DOHH2 (cell line): Measurements from ENCODE around the gene CNTN5.

Experiments
- H3F3A ChIP-seq: fragments of 200-600 bp; sonication (generic), shearing (Covaris generic); 2 replicates; pipeline ENCODE4 v1.6.0; 2016; ENCODE audit warnings: antibody characterized with exemption, mild to moderate bottlenecking; ENCODE audit not compliant: control insufficient read depth, insufficient read depth
- H3K27ac ChIP-seq: fragments of 200-600 bp; sonication (generic); 2 replicates; pipeline ENCODE4 v1.5.1; 2014; ENCODE audit warnings: low read depth, mild to moderate bottlenecking, low read length, moderate library complexity
- H3K27me3 ChIP-seq: fragments of 200-600 bp; sonication (generic); 2 replicates; pipeline ENCODE4 v1.6.1; 2014; ENCODE audit warnings: mild to moderate bottlenecking, low read length, mixed read lengths; ENCODE audit not compliant: control insufficient read depth
- H3K36me3 ChIP-seq: fragments of 200-600 bp; sonication (generic); 2 replicates; pipeline ENCODE4 v1.6.1; 2014; ENCODE audit warnings: mild to moderate bottlenecking, low read length, moderate library complexity, mixed read lengths; ENCODE audit not compliant: control insufficient read depth
- H3K4me1 ChIP-seq: fragments of 200-600 bp; sonication (generic); 2 replicates; pipeline ENCODE4 v1.6.1; 2014; ENCODE audit warnings: mild to moderate bottlenecking, low read length, mixed read lengths; ENCODE audit not compliant: control insufficient read depth
- H3K4me2 ChIP-seq: fragments of 200-600 bp; sonication (generic); 2 replicates; pipeline ENCODE4 v1.6.0; 2014; ENCODE audit warnings: mild to moderate bottlenecking, low read length, moderate library complexity
- H3K4me3 ChIP-seq: fragments of 200-600 bp; sonication (generic); 2 replicates; pipeline ENCODE4 v1.5.1; 2014; ENCODE audit warnings: mild to moderate bottlenecking, low read length, mixed read lengths
- H3K79me2 ChIP-seq: fragments of 200-600 bp; sonication (generic); 2 replicates; pipeline ENCODE4 v1.6.1; 2014; ENCODE audit warnings: mild to moderate bottlenecking, low read length, mixed read lengths; ENCODE audit not compliant: control insufficient read depth
- H3K9me2 ChIP-seq: fragments of 200-600 bp; sonication (generic); replicated peaks from 2 replicates; pipeline ENCODE4 v1.6.1; 2014; ENCODE audit warnings: mild to moderate bottlenecking, low read length, mixed read lengths; ENCODE audit not compliant: control insufficient read depth
- H3K9me3 ChIP-seq: fragments of 200-600 bp; sonication (generic); 2 replicates; pipeline ENCODE4 v1.6.1; 2014; ENCODE audit warnings: antibody characterized with exemption, low read length, mixed read lengths; ENCODE audit not compliant: control insufficient read depth, insufficient read depth
- H4K20me1 ChIP-seq: fragments of 200-600 bp; sonication (generic); 2 replicates; pipeline ENCODE4 v1.6.0; 2014; ENCODE audit warnings: low read depth, mild to moderate bottlenecking, antibody characterized with exemption, low read length, moderate library complexity; ENCODE audit not compliant: control insufficient read depth, insufficient read depth
- CTCF ChIP-seq: fragments of 200-600 bp; sonication (generic); IDR thresholded peaks from one replicate; pipeline ENCODE4 v1.5.1; 2014; ENCODE audit warnings: antibody characterized with exemption, mild to moderate bottlenecking, low read depth, low read length; ENCODE audit not compliant: poor library complexity, severe bottlenecking
- EZH2phosphoT487 ChIP-seq: fragments of 200-600 bp; sonication (generic); IDR thresholded peaks from 2 replicates; pipeline ENCODE4 v1.6.1; 2017; ENCODE audit warnings: borderline replicate concordance, mild to moderate bottlenecking, antibody characterized with exemption, low read length, moderate library complexity, mixed read lengths

Gene CNTN5

GRCh38 chr11:100354736-100355135, 1334.0 kb downstream of the CNTN5 start:
- H3K4me1 ChIP-seq = no peaks in the 10 kb centered on the region

GRCh38 chr11:100356035-100356434, 1335.3 kb downstream of the CNTN5 start:
- Histone ChIP-seq H3K4me2 (no peak overlapping the region), H3K27ac (no peak overlapping the region), H3K79me2 (no peaks in the 10 kb centered on the region), H4K20me1 (no peaks in the 10 kb centered on the region), H3K9me2 (no peaks in the 10 kb centered on the region), H3K4me3 (no peak overlapping the region), H3K9me3 (no peaks in the 10 kb centered on the region), H3K4me1 (no peaks in the 10 kb centered on the region), H3F3A (no peaks in the 10 kb centered on the region), H3K27me3 (no peaks in the 10 kb centered on the region), H3K36me3 (no peaks in the 10 kb centered on the region)
- TF ChIP-seq EZH2phosphoT487 = no peak

More at GRCh38 chr11:100354736-100355135, 1334.0 kb downstream of the CNTN5 start:
- Histone ChIP-seq H3K27ac (no peak overlapping the region), H4K20me1 (no peaks in the 10 kb centered on the region), H3K79me2 (no peaks in the 10 kb centered on the region), H3K9me2 (no peaks in the 10 kb centered on the region), H3K27me3 (no peaks in the 10 kb centered on the region), H3K9me3 (no peaks in the 10 kb centered on the region), H3K4me3 (no peak overlapping the region), H3K4me2 (no peak overlapping the region), H3F3A (no peaks in the 10 kb centered on the region), H3K36me3 (no peaks in the 10 kb centered on the region)
- TF ChIP-seq EZH2phosphoT487 = no peak
- no peak for TF ChIP-seq CTCF

GRCh38 chr11:100359281-100359680, 1338.5 kb downstream of the CNTN5 start:
- H3K9me2 ChIP-seq = no peaks in the 10 kb centered on the region
- no peaks in the 10 kb centered on the region for H3K36me3 ChIP-seq
- H3K79me2 ChIP-seq = no peaks in the 10 kb centered on the region
- no peak overlapping the region for H3K27ac ChIP-seq
- no peaks in the 10 kb centered on the region for H3K9me3 ChIP-seq
- H3K4me1 ChIP-seq = no peaks in the 10 kb centered on the region
- no peaks in the 10 kb centered on the region for H3F3A ChIP-seq
- H3K4me2 ChIP-seq = no peak overlapping the region
- H3K4me3 ChIP-seq = no peak overlapping the region
- H3K27me3 ChIP-seq = no peaks in the 10 kb centered on the region
- TF ChIP-seq CTCF = no peak
- no peak for TF ChIP-seq EZH2phosphoT487
- H4K20me1 ChIP-seq = no peaks in the 10 kb centered on the region

- Histone ChIP-seq H3K27me3 (no peaks in the 10 kb centered on the region), H3K4me3 (no peak overlapping the region), H3K4me1 (no peaks in the 10 kb centered on the region), H3K36me3 (no peaks in the 10 kb centered on the region), H4K20me1 (no peaks in the 10 kb centered on the region), H3K9me2 (no peaks in the 10 kb centered on the region), H3F3A (no peaks in the 10 kb centered on the region), H3K4me2 (no peak overlapping the region), H3K9me3 (peaks cover 3% of the 10 kb centered on the region; the same call in 1 of the 2 replicates), H3K27ac (no peak overlapping the region), H3K79me2 (no peaks in the 10 kb centered on the region)
- no peak for TF ChIP-seq CTCF
- TF ChIP-seq EZH2phosphoT487 = no peak
These were observed 1347.1 kb downstream of the CNTN5 start for GRCh38 chr11:100367892-100368291.
